ENCODE data around the gene PAK5. TPM values are rescaled to one million over a fixed set of nuclear protein-coding genes. Genes with fewer than 3 reads are reported as not detected.

The PAK5 gene
- total and polyA plus RNA-seq, 2 of the 13 experiments (the other 11 are each of a cell fraction or from before 2014, with no cell fraction given), result not detected

DNA sequence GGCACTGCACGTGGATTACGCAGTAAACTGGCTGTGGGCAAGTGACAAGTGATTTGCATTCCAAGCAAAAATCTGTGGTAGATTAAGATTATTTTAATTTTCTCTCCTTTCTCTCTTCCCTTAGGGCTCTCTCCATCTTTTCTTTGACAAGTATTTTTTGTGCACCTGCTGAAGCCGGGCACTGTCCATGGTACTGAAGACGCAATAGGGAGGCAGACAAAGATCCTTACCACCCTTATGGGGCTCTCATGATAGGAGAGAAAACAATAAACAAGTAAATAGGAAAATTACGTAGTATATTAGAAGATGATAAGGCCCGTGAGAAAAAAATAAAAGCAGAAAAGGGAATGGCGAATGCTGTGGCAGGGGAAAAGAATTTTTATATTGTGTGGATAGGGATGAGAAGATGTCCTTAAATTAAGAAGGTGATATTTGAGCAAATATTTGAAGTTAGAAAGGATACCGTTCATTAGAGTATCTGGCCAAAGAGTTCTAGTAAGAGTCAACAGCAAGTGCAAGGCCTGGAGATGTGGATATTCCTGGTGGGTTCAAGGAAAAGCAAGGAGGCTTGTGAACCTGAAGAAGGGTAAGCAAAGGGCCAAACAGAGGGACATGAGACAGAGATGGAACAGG lies 178.5 kb downstream of the PAK5 start (continued):
- TF ChIP-seq ZNF782 (CRISPR knock-in tag; IDR thresholded peaks at IDR 0.05; ENCODE audit: borderline replicate concordance) (no peak), GFI1 (CRISPR knock-in tag; IDR thresholded peaks at IDR 0.05; ENCODE audit: borderline replicate concordance) (no peak), POLR2G (IDR thresholded peaks at IDR 0.05; ENCODE audit: low read depth, low read length) (no peak), ZSCAN29 (CRISPR knock-in tag; conservative IDR thresholded peaks at IDR 0.05) (no peak), ZSCAN20 (CRISPR knock-in tag; IDR thresholded peaks at IDR 0.05; ENCODE audit: borderline replicate concordance) (peak; percentile 49; the same call in 1 of the 2 replicates)
- TF ChIP-seq, protein P1, sequence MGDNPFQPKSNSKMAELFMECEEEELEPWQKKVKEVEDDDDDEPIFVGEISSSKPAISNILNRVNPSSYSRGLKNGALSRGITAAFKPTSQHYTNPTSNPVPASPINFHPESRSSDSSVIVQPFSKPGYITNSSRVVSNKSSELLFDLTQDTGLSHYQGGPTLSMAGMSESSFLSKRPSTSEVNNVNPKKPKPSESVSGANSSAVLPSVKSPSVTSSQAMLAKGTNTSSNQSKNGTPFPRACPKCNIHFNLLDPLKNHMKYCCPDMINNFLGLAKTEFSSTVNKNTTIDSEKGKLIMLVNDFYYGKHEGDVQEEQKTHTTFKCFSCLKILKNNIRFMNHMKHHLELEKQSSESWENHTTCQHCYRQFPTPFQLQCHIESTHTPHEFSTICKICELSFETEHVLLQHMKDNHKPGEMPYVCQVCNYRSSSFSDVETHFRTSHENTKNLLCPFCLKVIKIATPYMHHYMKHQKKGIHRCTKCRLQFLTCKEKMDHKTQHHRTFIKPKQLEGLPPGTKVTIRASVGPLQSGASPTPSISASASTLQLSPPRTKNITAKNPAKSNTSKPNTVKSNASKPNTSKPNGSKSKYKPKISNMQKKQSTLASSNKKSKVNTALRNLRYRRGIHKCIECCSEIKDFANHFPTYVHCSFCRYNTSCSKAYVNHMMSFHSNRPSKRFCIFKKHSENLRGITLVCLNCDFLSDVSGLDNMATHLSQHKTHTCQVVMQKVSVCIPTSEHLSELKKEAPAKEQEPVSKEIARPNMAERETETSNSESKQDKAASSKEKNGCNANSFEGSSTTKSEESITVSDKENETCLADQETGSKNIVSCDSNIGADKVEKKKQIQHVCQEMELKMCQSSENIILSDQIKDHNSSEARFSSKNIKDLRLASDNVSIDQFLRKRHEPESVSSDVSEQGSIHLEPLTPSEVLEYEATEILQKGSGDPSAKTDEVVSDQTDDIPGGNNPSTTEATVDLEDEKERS (CRISPR knock-in tag; IDR thresholded peaks at IDR 0.05), result no peak
- TF ChIP-seq, protein P2, sequence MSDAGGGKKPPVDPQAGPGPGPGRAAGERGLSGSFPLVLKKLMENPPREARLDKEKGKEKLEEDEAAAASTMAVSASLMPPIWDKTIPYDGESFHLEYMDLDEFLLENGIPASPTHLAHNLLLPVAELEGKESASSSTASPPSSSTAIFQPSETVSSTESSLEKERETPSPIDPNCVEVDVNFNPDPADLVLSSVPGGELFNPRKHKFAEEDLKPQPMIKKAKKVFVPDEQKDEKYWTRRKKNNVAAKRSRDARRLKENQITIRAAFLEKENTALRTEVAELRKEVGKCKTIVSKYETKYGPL (CRISPR knock-in tag; IDR thresholded peaks at IDR 0.05), result peak; percentile 85

DNA sequence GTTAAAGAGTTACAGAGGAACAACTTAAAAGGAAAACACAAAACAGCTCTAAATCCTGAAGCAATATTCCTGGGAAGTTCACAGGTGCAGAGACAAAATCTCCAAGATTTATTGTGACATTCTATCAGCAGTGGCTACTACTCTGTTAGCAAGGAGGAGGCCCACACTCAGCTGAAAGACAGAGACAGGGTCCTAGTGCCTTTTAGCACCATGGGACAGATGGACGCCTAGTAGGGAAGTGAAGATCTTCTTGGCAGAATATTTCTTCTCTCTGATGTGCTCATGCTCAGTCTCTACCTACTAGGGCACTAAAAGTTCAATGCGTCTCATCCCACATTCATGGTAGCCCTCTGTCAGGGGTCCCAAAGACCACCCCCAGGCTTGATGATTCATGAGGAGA lies 191.1 kb downstream of the PAK5 start:
- no peaks in the 10 kb centered on the region for H4K20me1 ChIP-seq (ENCODE audit: insufficient read depth, low read length)
- H3K4me2 ChIP-seq (ENCODE audit: low read depth, low read length), result no peak overlapping the region
- H3K4me1 ChIP-seq (ENCODE audit: insufficient read depth, low read length), result no peaks in the 10 kb centered on the region
- 16% methylated on average over 2 of the region's 2 CpGs for WGBS (ENCODE audit: low lambda C conversion rate)
- no peak overlapping the region for H3K9ac ChIP-seq (ENCODE audit: insufficient read depth, low read depth, low read length)
- no peak overlapping the region for H3K4me3 ChIP-seq (replicated peaks in 1 of 3; ENCODE audit: insufficient read depth in 1 of 3, low read depth in 2 of 3, low read length in 3 of 3)
- no peak for ATAC-seq
- no peak for TF ChIP-seq MAFK (conservative IDR thresholded peaks at IDR 0.05 in 1 of 2, IDR thresholded peaks at IDR 0.05 in 1 of 2; ENCODE audit: low read length in 2 of 2)
- no peak for TF ChIP-seq RAD51 (IDR thresholded peaks at IDR 0.05; ENCODE audit: borderline replicate concordance)
- TF ChIP-seq AHR (CRISPR knock-in tag; IDR thresholded peaks at IDR 0.05), result no peak
- TF ChIP-seq ZNF879 (CRISPR knock-in tag; IDR thresholded peaks at IDR 0.05), result no peak
- TF ChIP-seq ZMYM2 (CRISPR knock-in tag; IDR thresholded peaks at IDR 0.05), result no peak
- TF ChIP-seq RFXANK (CRISPR knock-in tag; IDR thresholded peaks at IDR 0.05), result no peak
- H3K9me3 ChIP-seq (ENCODE audit: low read length), result no peaks in the 10 kb centered on the region
- no peak for FAIRE-seq
- CTCF ChIA-PET (ENCODE audit: low intra/inter-chr PET ratio, low total read pairs), result no interaction called here
- H3K27me3 ChIP-seq (ENCODE audit: control insufficient read depth in 1 of 2, insufficient read depth in 2 of 2, low read length in 2 of 2), result no peaks in the 10 kb centered on the region
- POLR2A ChIA-PET, result no interaction called here
- intact Hi-C loops (cut with micrococcal nuclease; ENCODE audit: unreplicated experiment), result no loop called here
- no peak for DNase-seq (ENCODE audit: low spot score)
- in situ Hi-C loops (cut with HindIII; ENCODE audit: extremely low pct_ligation_motif_present, low pct_unique_long_range_greater_than_20kb), result no loop called here
- no TSS peak for BruUV-seq (replicated peaks)
- no peaks in the 10 kb centered on the region for H3K79me2 ChIP-seq (ENCODE audit: insufficient read depth, low read length)
- H2AFZ ChIP-seq (ENCODE audit: low read length), result no peak overlapping the region
- H3K36me3 ChIP-seq (replicated peaks in 1 of 2; ENCODE audit: control insufficient read depth in 1 of 2, insufficient read depth in 2 of 2, low read length in 2 of 2), result no peaks in the 10 kb centered on the region
- no peak overlapping the region for H3K27ac ChIP-seq (ENCODE audit: extremely low read length, insufficient read depth, low read length)
